Choroid plexus epithelial cell (primary cell): ENCODE data around the gene ARSB.
"Not testable (repeated sequence)": the region's sequence is repeated elsewhere in the genome, so short reads cannot be mapped to it uniquely, and the experiment has no call there.

Source experiments
- DNase-seq: peaks from one replicate; pipeline ENCODE4 v3.0.0-alpha.2; 2010; ENCODE audit warnings: low read depth
- H3K4me3 ChIP-seq: 2 replicates; pipeline ENCODE4 v1.5.1; 2011; ENCODE audit warnings: low read depth, mild to moderate bottlenecking, control low read depth, low read length, moderate library complexity
- CTCF ChIP-seq: conservative IDR thresholded peaks from 2 replicates; pipeline ENCODE4 v1.5.1; 2011; ENCODE audit warnings: low read depth, mild to moderate bottlenecking, control low read depth, inconsistent platforms, low read length, moderate library complexity

Gene ARSB

DNA sequence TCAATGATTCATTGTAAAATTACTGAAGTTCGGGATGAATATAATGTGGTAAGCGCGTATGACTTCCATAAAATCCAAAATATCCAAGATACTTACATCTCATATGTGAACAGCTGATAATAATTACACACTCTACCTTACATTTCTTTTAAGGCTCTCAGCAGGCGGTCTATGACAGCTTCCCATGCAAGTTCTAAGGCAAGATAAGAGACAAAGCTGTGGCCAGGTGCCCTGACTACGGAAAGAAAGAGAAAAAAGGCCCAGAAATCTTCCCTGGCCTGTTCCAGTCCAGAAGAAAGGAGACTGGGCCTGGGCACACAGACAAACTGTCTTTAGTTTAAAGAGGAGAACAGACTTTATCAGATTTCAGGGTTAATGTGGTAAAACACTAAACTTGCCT lies 69.1 kb downstream of the ARSB start:
- no peak for TF ChIP-seq CTCF
- peak; percentile 26 for DNase-seq
- no peak overlapping the region for H3K4me3 ChIP-seq

- DNase-seq, result no peak
- TF ChIP-seq CTCF, result no peak
- no peak overlapping the region for H3K4me3 ChIP-seq
These were observed 69.9 kb downstream of the ARSB start for GRCh38 chr5:78915170-78915569.

GRCh38 chr5:78912811-78913210 lies 72.3 kb downstream of the ARSB start:
- no peak for TF ChIP-seq CTCF
- no peak for DNase-seq
- H3K4me3 ChIP-seq, result no peak overlapping the region

DNA sequence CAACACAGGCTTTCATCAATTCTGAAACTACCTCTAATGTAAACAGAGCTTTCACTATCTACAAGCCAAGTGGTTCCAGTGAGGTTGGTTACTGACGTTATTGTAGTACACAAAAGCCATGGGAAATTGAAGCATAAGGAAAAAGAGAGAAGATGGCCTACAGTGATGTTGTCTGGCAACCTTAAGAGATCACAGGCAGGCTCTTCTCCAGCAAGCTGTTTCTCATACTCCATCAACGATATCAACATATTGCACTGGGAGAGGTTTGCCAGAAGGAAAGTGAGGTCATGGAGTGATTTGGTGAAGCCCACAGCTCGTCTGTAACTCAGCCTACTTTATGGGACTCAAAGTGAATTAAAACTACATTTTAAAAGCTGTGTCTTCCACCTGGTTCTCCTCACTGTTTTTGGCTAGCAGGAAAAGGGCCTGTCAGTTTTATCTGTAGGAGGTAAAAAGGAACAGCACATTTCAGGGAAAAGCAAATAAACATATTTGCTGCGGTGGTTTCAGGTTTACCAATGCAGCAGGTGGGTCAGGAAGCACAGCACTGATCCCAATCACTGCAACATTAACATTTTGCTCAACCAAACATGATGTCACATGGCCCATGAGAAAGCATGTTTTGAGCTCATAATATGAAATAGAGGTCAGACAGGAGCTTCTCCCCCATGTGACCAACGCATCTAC lies 72.9 kb downstream of the ARSB start:
- H3K4me3 ChIP-seq, result no peak overlapping the region
- TF ChIP-seq CTCF, result no peak
- peak; percentile 67 for DNase-seq

GRCh38 chr5:78909224-78909983 lies 75.7 kb downstream of the ARSB start:
- DNase-seq, H3K4me3 ChIP-seq: not testable (repeated sequence)

DNA sequence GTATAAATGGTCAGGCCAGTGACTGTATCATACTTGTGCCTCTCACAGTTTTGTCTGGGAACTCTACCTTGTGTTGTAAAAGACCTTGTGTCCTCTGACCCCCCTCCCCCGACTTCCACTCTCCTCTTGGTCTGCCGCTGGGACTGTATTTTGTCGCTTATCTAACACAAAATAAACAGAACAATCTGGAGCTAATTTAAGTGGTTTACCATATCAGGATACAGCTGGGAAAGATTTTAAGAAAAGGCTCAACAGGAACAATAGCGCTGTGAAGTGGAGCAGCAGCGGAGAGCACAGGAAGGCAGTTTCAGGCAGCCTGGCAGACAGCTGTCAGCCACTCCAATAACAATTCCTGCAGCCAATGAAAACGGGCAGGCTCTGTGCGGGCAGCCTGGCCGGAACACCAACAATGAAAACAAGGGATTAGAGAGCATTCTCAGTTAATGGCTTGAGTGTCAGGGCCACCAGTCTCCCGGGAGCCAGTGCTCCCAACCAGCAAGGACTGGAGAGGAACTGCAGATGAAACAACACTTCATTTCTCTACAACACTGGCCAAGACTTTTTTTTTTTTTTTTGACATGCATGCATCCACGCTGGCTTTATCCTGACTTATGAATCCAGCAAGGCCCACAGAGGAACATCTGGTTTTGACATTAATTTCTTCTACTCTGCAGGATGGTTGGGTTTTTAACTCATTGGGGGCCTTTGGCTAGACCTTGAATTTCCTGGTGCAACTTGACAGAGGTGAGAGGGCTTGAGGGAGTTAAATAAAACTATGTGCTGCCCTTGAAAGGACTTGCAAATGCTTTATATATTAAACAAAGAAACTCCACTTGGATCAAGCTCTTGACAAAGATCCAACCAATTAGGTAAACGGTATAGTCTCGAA lies 76.7 kb downstream of the ARSB start:
- peak overlapping the region; percentile 22 for H3K4me3 ChIP-seq
- DNase-seq, result peak; percentile 66
- TF ChIP-seq CTCF, result no peak

DNA sequence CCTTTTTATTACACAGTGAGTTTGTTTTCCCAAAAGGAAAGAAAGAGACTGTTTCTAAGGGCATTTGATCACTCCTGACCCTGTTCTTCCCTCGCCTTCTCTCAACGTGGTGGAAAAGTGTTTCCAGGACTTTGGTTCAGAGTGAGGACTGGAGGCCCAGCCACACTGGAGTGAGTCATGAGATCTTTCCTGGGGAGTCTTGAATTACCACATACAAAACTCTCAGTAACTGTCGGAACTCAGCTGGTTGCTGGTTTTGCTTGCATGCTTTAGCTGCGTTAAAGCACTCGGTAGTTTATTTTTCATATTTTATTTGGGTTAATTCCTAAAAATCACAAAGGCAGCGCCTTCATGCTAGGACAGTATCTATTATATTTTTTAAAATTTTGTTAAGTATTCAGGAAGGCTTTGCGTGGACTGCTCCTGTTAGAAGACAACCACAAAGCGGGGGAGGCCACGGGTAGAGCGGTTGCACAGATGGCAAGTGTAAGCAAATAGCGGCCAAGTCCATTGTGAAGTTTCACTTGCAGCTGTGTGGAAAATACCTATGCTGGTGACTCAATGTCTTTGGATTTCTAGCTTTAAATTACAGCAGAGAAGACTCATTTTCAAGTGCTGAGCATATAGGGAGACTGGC lies 77.7 kb downstream of the ARSB start:
- H3K4me3 ChIP-seq, result peak overlapping the region; percentile 22
- peak; percentile 96 for DNase-seq
- no peak for TF ChIP-seq CTCF
